T-helper 1 cell (primary cell): Measurements from ENCODE around the gene MCTP1.
"Not testable (repeated sequence)": the region's sequence is repeated elsewhere in the genome, so short reads cannot be mapped to it uniquely, and the experiment has no call there.

Experiments used
- DNase-seq, 5 donors: peaks; one replicate each; pipeline ENCODE4 v3.0.0-alpha.2; 2012 to 2020

MCTP1 gene

DNA sequence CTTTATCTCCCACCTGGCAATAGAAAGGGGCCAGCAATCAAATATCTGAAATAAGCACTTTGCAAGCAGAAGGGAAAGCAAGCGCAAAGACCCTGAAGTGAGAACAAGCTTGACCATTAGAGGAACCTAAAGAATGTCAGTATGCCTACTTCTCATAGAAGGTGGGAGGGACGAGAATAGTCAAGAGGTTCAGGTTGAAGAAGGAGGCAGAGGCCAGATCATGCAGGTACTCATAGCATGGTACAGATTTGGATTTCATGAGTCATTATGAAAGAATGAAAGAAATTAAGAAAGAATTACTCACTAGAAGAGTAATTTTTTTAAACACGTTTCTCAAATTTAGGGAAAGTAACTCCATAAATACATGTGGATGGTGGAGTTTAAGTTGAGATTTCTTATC lies 33.7 kb downstream of the MCTP1 start:
- no peak for DNase-seq

DNA sequence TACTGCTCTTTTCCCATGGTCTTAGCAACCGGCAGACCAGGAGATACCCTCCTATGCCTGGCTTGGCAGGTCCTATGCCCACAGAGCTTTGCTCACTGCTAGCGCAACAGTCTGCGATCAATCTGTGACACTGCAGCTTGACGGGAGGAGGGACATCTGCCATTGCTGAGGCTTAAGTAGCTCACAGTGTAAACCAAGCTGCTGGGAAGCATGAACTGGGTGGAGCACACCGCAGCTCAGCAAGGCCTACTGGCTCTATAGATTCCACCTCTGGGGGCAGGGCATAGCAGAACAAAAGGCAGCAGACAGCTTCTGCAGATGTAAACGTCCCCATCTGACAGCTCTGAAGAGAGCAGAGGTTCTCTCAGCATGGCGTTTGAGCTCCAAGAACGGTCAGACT lies 40.4 kb downstream of the MCTP1 start:
- no peak for DNase-seq

DNA sequence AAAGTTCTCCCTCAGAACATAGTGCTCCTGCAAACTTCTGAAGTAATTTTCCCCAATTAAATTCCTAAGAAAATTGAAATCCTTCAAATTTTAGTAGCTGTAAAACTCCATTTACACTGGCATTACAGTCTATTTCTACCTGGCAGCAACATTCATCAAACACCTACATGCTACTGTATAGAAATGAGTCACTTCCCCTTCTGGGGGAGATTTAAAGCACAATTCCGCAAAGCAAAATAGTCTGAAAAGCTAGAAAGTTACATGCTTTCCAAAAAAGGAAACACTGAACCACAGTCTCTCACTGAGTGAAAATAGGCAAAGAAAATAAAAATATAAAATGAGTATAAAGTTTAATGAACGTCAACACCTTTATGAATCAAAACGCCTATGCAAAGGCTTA lies 43.3 kb downstream of the MCTP1 start:
- DNase-seq, result no peak

DNA sequence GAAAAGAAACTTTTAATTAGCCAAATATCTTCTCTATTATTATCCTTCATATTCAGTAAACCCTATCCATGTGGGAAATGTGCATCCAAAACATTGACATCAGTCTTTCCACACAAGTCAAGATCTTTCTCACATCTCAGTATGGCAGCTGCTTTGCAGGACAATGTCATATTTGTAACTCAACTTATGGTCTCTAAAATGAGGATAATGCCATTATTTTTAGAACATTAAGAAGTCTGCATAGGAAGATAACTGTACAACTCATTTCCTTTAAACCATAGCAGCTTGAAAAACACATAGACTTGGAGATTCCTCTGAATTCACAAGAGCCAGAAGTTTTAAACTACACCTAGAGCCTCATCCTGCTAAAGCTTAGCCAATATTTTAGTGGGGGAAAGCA lies 43.7 kb downstream of the MCTP1 start:
- DNase-seq, result no peak

DNA sequence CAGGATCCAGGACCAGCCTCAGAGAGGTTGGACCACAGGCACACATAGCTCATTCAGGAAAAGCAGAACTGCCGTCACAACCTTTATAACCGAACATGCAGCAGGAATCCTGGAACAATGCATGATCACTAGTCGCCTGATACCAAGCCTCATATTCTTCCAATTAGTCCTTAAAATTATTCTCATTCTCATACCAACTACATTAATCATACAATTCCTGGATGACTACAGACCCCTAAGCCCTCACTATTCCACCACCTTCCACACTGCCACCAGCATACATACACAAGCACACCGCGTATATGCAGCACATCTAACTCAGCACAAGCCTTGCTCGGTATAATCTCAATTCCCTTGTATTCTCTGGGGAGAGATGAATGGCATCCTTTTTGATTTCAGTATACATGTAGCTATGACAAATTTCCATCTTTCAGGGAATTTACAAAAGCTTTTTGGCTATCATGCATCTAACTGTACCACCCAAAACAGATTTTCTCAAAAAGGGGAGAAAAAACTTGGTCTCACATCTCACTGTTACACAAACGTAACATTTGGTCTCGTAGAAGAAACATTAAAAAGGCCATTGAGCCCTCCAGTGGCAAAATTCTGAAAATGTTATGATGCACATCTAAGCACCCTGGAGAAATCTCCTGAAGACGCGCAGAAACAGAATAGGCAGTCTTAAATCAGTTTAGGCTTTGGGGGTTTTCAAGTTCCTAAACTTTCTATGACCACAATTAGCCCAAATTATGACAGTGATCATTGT lies 46.2 kb downstream of the MCTP1 start:
- no peak for DNase-seq

DNA sequence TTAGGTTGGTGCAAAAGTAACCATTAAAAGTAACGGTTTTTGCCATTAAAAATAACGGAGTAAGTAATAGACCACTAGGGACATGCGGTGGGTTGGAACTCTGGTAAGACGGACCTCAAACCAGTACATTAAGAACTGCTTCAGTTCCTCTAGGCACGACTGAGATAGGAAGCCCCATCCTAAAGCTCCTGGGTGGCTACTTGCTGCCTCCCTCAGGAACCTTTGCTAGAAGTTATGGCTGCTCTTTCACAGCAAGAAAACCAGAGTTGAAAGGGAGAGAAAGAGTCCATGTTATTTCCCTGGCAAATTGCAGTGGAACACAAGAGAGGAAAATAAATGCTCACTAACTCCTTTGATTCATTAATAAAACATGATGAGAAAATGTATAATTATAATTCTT lies 47.6 kb downstream of the MCTP1 start:
- DNase-seq, result no peak

DNA sequence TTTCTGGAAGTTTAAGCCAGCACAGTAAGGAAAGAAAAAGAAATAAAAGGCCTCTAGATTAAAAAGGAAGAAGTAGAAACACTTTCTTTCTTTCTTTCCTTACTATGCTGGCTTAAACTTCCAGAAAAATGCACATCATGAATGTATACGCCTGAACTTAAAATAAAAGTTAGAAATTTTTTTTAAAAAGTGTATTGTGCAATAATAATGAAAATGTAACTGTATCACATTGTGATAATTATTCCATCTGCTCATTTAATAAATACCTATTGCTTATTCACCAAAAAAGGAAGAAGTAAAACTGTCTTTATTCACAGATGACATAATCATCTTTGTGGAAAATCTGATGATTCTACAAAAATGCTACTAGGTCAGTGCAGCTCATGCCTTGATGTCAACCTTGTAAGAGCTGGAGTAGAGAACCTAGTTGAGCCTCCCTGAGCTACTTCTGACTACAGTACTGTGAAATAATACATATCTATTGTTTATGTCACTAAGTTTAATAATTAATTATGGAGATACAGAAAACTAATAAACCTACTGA lies 49.4 kb downstream of the MCTP1 start:
- DNase-seq, result no peak

DNA sequence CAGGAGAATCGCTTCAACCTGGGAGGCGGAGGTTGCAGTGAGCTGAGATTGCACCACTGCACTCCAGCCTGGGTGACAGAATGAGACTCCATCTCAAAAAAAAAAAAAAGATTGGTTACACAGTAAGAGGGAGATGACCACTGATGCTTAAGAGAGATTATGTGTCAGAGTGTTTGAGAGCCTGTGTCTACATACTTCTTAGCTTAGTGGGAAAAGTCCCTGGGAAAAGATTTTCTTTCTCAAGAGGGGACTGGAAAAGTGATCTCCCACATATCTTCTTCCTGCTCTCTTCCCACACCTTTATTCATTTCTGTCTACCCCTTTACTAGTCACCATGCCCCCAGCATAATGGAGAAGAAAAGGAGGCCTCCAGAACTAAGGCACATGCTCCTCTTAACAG lies 55.2 kb downstream of the MCTP1 start:
- no peak for DNase-seq

DNA sequence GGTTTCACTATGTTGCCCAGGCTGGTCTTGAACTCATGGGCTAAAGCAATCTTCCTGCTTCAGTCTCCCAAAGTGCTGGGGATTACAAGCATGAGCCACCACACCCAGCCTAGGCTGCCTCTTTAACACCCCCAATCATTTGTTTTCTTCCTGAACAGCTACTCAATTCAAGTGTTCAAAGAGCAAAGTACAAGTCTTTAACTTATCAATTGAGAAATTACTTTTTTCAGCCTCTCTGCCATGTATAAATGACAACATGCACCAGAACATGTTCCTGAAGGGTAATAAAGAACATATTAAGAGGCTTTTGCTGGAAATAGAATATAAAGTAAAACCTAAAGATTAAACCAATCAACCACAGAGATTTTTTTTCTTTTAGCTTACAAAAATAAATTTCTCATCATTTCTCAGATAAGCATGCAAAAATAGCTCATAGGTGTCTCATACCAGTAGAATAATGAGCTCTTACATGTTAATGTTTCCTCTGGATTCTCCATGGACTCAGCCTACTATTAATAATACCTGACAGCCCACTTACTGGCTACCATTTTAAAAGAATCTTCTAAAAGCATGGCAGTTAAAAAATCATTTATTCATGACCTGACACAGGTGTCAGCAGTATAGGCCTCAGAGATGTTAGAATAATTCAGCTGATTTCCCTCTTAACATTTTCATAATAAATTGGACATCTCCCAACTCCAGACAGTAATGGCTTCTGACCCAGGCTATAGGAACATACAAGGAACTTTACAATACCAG lies 60.0 kb downstream of the MCTP1 start:
- DNase-seq, result no peak

DNA sequence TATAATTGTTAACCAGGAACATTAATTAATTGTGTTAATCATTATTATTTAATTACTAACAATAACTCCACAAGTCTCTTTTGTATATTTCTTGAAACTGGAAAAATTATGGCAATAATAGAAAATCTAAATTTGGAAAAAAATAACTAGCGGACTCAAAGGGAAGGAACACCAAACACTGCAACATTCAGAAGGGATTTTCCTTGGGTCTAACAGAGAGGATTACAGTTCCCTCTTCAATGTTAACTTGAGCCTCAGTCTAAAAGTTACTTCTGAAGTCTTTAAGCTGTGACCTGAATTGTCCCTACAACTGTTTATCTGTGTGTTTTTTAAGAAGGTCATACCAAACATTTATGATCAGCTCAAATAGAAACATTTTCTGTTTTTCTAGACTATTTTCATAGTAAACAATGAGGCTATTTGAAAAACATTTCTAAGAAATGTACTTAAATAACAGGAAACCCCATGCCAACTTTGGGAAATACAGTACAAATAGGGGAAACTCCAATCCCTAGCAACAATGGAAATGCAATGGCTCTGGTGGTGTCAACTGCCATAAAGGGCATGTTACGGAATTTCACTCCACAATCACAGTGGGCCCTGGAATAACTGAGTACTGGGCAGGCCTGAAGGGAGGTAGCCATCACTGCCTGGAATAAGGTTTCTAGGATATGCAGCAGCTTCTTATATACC lies 61.2 kb downstream of the MCTP1 start:
- DNase-seq, result no peak

DNA sequence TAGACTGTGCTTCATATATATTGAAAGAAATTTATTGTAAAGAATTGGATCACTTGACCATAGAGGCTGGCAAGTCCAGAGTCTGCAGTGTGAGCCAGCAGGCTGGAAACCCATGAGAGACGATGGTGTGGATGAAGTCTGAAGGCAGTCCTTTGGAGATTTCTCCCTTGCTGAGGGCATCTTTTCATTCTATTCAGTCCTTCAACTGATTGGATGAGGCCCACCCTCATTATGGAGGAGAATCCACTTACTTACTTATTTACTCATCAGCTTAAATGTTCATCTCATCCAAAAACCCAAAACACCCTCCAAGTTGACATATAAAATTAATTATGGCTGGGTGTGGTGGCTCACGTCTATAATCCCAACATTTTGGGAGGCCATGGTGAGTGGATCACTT lies 62.1 kb downstream of the MCTP1 start:
- no peak for DNase-seq

DNA sequence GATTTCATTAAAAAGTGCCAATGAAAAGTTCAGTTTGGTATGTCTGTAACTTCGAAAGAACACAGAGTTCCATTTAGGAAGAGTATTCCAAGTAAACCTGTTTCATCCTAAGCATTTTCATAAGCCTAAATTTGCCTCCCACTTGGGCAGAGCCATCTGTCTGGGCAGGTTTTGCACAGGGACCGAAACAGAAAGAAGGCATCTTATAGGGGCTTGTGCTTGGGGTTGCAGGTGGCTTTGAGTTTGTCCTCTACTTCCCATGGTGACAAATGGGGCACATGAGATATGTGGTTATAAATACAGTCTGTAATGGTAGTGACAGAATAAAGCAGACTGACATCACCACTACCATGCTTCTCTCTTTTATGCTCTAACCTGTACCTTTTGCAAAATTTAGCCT lies 63.7 kb downstream of the MCTP1 start:
- no peak for DNase-seq

DNA sequence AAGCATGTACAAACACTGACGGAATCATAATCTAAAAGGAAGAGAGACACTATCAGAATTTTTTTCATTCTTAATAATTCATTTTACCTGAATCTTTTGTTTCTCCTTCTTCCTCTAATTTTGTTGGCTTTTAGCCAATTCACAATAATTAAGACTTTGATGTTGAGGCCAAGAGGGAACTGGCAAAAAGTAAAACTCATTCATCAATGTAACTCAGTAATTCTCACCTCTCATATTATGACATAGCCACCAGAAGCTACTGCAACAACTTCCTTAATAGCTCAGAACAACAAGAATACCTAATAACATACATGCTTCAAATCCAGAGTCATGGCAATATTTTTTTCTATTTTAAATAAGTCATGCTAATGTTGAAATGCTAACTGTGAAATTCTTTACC lies 64.5 kb downstream of the MCTP1 start:
- DNase-seq, result no peak

DNA sequence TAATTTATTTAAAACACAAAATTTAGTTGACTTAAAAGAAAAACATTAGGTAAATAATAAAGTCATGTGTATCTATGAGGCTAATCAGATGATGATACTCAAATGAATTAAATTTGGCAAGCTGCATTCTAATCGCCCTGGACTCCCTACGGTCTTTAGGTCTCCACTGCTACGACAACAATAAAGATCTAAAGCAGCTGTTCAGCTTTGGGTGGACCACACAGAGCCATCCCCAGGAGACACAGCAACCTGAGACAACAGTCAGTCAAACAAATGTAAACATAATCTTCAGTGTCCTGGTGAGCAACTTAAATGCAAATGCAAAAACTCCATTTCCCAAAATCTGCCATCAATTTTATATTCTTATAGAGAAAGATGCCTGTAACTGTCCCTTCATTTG lies 65.5 kb downstream of the MCTP1 start:
- DNase-seq, result no peak

DNA sequence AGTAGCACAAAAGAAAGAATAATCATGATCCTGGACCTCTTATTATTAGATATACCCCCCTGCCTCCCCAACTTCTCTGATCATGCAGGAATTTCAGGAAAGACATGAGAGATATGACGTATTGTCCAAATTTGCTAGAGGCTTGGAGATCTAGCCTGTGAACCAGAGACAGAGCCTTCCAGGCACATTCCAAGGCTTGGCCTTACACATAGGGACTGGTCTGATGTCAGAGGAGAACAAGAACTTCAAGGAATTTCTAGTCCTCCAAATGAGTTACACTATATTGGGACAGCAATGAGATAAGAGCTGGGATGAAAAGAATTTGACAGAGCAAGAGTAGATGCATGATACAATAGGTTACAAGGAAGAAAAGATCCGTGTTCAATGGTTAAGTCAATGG lies 67.0 kb downstream of the MCTP1 start:
- DNase-seq, result no peak

DNA sequence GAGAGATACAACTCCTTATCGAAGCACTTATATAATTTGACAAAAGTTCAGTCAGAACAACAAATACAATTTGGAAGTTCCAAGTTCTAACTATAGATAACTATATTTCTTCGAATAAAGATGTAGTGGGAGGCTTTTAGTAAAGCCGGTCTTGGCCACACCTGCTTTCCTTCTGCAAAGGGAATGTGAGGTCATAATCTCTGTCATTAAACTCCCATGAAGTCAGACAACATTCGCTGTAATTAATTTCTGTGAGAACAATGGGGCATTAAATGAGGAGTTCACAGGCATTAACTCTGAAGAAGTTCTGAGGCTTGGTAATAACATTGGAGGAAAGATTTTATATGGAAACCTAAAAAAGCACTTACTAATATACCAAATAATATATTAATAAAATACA lies 67.5 kb downstream of the MCTP1 start:
- DNase-seq, result no peak

DNA sequence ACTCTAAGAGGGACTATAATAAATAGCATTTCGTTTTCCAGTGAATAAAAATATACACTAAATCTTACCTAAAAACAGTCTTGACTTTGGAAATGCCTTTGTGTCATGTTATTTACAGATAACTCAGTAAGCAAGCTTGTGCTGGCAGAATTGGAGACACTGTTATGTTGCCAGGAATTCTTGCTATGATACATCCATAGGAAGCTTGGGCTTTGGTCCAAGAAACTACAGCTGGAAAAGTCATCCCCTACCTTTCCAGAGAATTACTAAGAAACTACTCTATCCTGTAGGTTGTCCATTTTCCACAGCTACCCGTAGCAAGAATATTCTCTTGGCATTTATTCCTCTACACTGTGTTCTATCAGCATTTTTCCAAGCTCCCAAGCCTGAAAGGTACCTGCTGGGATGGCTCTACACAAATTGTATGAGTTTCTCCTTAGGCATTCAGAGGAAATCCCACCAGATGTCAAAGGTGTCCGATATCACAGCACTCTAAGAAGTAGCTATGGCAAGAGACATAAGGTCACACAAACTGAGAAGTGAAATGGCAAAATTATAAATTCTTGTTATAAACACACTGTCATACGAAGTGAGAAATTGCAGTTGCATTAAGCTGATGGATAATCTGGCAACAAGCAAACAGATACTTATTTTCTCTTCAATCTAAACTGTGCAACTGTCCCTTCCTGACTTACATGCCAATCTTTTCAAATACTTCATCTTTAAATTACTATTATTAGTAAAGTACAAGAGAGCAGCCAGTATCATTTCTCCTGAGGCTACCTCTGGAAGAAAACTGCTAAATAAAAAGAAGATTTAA lies 68.5 kb downstream of the MCTP1 start:
- no peak for DNase-seq

DNA sequence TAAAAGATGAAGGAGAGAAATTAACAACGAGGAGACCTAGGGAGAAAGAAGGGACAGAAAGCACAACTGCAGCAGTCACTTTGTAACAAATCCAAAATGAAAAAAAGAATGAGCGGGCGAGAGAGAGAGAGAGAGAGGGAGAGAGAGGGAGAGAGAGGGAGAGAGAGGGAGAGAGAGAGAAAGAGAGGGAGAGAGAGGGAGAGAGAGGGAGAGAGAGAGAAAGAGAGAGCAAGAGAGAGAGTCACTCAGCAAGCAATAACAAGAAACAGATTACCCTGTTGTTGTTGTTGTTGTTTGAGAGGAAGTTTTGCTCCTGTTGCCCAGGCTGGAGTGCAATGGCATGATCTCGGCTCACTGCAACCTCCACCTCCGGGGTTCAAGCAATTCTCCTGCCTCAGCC lies 77.1 kb downstream of the MCTP1 start:
- not testable (repeated sequence) for DNase-seq

DNA sequence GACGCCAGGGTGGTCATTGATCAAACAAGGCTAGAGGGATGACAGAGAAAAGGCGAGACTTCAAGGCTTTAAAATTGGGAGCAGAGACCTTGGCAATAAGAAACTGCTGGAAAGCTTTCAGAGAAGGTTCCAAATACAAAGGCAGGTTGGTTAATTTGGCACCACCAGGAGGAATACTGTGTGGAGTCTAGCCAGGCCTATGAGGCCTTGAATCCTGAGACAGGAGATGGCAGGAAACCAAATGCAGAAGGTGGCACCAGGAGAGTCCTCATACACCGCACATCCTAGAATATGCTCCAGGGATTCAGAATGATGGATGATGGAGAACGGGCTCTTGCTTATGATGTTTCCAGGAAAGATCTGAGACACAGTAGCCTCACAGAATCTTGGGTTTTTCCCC lies 90.0 kb downstream of the MCTP1 start:
- DNase-seq, result no peak

DNA sequence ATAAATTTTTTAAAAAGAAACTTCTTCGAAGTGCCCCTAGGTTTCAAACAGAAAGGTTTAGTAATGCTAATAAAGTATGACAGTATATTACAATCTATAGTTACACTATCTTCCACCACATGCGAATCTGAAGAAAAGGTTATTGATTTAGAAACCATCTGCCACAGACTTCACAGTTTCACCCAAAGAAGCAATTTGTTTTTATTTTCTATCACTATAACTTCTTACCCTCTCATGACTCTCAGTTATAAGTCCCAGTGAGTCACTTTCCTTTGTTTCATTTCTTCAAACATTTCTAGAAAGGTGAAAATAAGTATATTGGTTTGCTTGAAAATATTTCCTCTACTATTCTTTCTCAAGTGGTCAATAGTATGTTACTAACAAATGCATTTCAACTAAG lies 93.6 kb downstream of the MCTP1 start:
- no peak for DNase-seq

DNA sequence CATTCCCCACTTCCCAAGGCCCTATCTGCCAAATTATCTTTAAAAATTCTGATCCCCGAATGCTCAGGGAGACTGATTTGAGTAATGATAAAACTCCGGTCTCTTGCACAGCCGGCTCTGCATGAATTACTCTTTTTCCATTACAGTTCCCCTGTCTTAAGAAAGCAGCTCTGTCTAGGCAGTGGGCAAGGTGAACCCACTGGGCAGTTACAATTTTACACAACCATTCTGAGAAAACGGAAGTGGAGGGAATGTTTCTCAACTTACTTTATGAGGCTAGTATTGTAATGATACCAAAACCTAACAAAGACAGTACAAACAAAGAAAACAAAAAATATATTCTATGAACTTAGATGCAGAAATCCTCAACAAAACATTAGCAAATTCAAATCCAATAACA lies 100.0 kb downstream of the MCTP1 start:
- no peak for DNase-seq

DNA sequence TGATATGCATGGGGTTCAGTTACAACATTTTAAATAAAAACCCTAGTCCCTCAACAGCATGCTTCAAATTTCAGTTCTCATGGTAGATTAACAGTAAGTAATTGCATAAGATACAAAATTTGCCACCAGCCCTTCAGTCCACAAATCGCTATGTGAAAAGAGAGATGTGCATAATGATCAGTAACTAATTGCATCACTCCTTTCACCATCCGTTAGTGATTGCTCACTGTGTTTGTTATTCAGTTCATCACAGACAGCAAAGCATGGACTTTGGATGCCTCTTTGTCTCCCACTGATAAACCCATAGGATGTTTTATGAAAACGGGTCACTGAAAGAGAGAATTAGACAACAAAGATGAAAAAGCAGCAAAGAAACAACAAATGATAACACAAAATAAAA lies 103.2 kb downstream of the MCTP1 start:
- DNase-seq, result no peak
